GM21723 (cell line): ENCODE data around the gene TTF2.
"Not testable (repeated sequence)": the region's sequence is repeated elsewhere in the genome, so short reads cannot be mapped to it uniquely, and the experiment has no call there.

Source experiments
- ATAC-seq: cut with Tn5 transposase; IDR thresholded peaks from one replicate; pipeline ENCODE4 v1.9.1; 2021; ENCODE audit warnings: mild to moderate bottlenecking, moderate library complexity; ENCODE audit not compliant: unreplicated experiment

TTF2 gene

GRCh38 chr1:117147341-117147831 is 87.3 kb downstream of the TTF2 start:
- ATAC-seq, result no peak

GRCh38 chr1:117147856-117148588 is 87.9 kb downstream of the TTF2 start:
- ATAC-seq, result no peak

GRCh38 chr1:117150316-117150715 is 90.2 kb downstream of the TTF2 start:
- ATAC-seq, result no peak

- ATAC-seq, result not testable (repeated sequence)
Measured at GRCh38 chr1:117151305-117151704, 91.2 kb downstream of the TTF2 start.
